ENCODE measurements around the gene LUM. TPM values are rescaled to one million over a fixed set of nuclear protein-coding genes. Genes with fewer than 3 reads are reported as not detected.

LUM gene
- total RNA-seq, 1 donor from 2014 or later = not detected

GRCh38 chr12:91105807-91106206 is 5.5 kb downstream of the LUM start:
- TF ChIP-seq EZH2 (IDR thresholded peaks at IDR 0.05) (no peak), EZH2phosphoT487 (IDR thresholded peaks at IDR 0.05) (no peak), CTCF (IDR thresholded peaks at IDR 0.05) (no peak)
- no peaks in the 10 kb centered on the region for H3K4me1 ChIP-seq
- DNase-seq (ENCODE audit: low spot score) = no peak
- no peak overlapping the region for H3K4me3 ChIP-seq
- no peaks in the 10 kb centered on the region for H4K20me1 ChIP-seq (ENCODE audit: low read depth)
- Mint-ChIP-seq H3K4me3 (no peak overlapping the region), H3K27ac (no peak overlapping the region), H3K36me3 (no peaks in the 10 kb centered on the region), H3K4me1 (peaks cover 3% of the 10 kb centered on the region), H3K27me3 (ENCODE audit: insufficient read depth, low read depth) (no peaks in the 10 kb centered on the region), H3K9me3 (no peaks in the 10 kb centered on the region)
- H3K27me3 ChIP-seq = no peaks in the 10 kb centered on the region
- no peak overlapping the region for H3K4me2 ChIP-seq
- H3K79me2 ChIP-seq (ENCODE audit: low read depth) = no peaks in the 10 kb centered on the region
- H3K9me3 ChIP-seq (ENCODE audit: low read depth) = no peaks in the 10 kb centered on the region
- no peaks in the 10 kb centered on the region for H3F3A ChIP-seq (ENCODE audit: low read depth)
- H3K27ac ChIP-seq = no peak overlapping the region
- H2AFZ ChIP-seq (replicated peaks) = no peak overlapping the region
- H3K9ac ChIP-seq = no peak overlapping the region
- no peaks in the 10 kb centered on the region for H3K36me3 ChIP-seq

GRCh38 chr12:91104812-91105466 is 6.4 kb downstream of the LUM start:
- H3K4me3 Mint-ChIP-seq = no peak overlapping the region
- no peaks in the 10 kb centered on the region for H3K4me1 ChIP-seq
- no peak for DNase-seq (ENCODE audit: low spot score)
- H3K27me3 ChIP-seq = no peaks in the 10 kb centered on the region
- no peaks in the 10 kb centered on the region for H3K36me3 ChIP-seq
- no peaks in the 10 kb centered on the region for H3K9me3 Mint-ChIP-seq
- H3K27ac ChIP-seq = no peak overlapping the region
- H3K4me3 ChIP-seq = no peak overlapping the region
- no peak for TF ChIP-seq CTCF (IDR thresholded peaks at IDR 0.05)
- no peak for TF ChIP-seq EZH2phosphoT487 (IDR thresholded peaks at IDR 0.05)
- H3K27ac Mint-ChIP-seq = no peak overlapping the region
- H3F3A ChIP-seq (ENCODE audit: low read depth) = no peaks in the 10 kb centered on the region
- H3K4me1 Mint-ChIP-seq = peaks cover 3% of the 10 kb centered on the region
- no peaks in the 10 kb centered on the region for H3K27me3 Mint-ChIP-seq (ENCODE audit: insufficient read depth, low read depth)
- H4K20me1 ChIP-seq (ENCODE audit: low read depth) = no peaks in the 10 kb centered on the region
- H3K79me2 ChIP-seq (ENCODE audit: low read depth) = no peaks in the 10 kb centered on the region
- H3K4me2 ChIP-seq = no peak overlapping the region
- H3K9ac ChIP-seq = no peak overlapping the region
- H3K36me3 Mint-ChIP-seq = no peaks in the 10 kb centered on the region
- H2AFZ ChIP-seq (replicated peaks) = no peak overlapping the region
- H3K9me3 ChIP-seq (ENCODE audit: low read depth) = no peaks in the 10 kb centered on the region

- Histone ChIP-seq H3K4me1 (no peaks in the 10 kb centered on the region), H2AFZ (replicated peaks) (no peak overlapping the region), H3K4me3 (no peak overlapping the region), H3K27ac (no peak overlapping the region), H3K4me2 (no peak overlapping the region), H3K79me2 (ENCODE audit: low read depth) (no peaks in the 10 kb centered on the region), H3K27me3 (no peaks in the 10 kb centered on the region), H4K20me1 (ENCODE audit: low read depth) (no peaks in the 10 kb centered on the region), H3K9ac (no peak overlapping the region), H3F3A (ENCODE audit: low read depth) (no peaks in the 10 kb centered on the region), H3K9me3 (ENCODE audit: low read depth) (no peaks in the 10 kb centered on the region), H3K36me3 (no peaks in the 10 kb centered on the region)
- Mint-ChIP-seq H3K27ac (no peak overlapping the region), H3K4me3 (no peak overlapping the region), H3K36me3 (no peaks in the 10 kb centered on the region), H3K27me3 (ENCODE audit: insufficient read depth, low read depth) (no peaks in the 10 kb centered on the region), H3K9me3 (no peaks in the 10 kb centered on the region), H3K4me1 (peaks cover 3% of the 10 kb centered on the region)
- no peak for DNase-seq (ENCODE audit: low spot score)
- no peak for TF ChIP-seq EZH2phosphoT487 (IDR thresholded peaks at IDR 0.05)
- TF ChIP-seq EZH2 (IDR thresholded peaks at IDR 0.05) = no peak
- no peak for TF ChIP-seq CTCF (IDR thresholded peaks at IDR 0.05)
Observed at GRCh38 chr12:91103624-91104023, 7.7 kb downstream of the LUM start.

Measured in neural progenitor cell (in vitro differentiated cells).